ENCODE results near the gene USP48. TPM values are rescaled to one million over a fixed set of nuclear protein-coding genes. Genes with fewer than 3 reads are reported as not detected.

The USP48 gene
- total and polyA plus RNA-seq, 2 of the 4 experiments (the other 2 are of a cell fraction) = 24.7 to 25.0 TPM

DNA sequence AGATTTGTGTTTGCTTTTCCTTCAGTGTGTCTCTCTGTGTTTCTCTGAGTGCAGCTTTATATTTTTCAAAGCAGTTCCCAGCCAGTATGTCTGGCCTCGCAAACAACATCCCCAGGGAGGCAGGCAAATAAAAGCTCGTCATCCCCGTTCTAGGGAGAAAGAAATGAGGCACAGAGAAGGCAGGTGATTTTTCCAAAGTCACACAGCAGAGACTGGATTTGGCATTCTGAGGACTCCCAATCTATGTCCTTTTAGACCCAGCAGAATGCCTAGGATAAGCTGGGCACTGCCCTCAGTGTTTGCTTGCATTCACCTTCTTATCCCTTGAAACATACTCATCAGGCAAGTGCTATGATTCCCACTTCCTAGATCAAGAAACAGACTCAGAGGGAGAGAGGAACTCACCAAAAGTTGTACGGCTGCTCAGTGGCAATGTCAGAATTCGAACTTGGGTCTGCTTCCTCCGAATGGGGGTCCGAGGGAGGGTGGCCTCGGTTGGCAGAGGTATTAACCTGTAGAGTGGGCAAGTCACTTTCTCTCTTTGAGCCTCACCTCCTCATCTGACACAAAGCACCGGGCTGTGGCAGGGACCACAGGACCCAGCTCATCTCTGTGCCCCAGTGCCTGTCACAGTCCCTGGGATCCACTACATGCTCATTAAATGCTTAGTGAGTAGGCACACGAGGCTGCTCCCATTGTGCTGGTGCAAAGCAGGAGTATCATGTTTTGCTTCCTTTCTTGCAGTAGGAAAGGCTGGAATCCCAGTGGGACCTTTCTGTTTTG is 118.0 kb downstream of the USP48 start:
- Histone ChIP-seq H4K20me1 (ENCODE audit: insufficient read depth, low read length) (peaks cover 9% of the 10 kb centered on the region; the same call in 1 of the 2 replicates), H4K91ac (ENCODE audit: insufficient read depth, low read depth, low read length) (no peak overlapping the region), H3K23ac (ENCODE audit: low read depth, low read length) (no peak overlapping the region), H3K18ac (ENCODE audit: low read depth, low read length) (no peak overlapping the region), H3K4ac (ENCODE audit: low read depth, low read length) (no peak overlapping the region), H4K8ac (ENCODE audit: low read depth in 2 of 2, low read length in 2 of 2) (no peak overlapping the region), H3K36me3 (ENCODE audit: control insufficient read depth, insufficient read depth, low read length) (no peaks in the 10 kb centered on the region), H3K27me3 (ENCODE audit: control insufficient read depth, insufficient read depth, low read length) (peaks cover 92% of the 10 kb centered on the region), H3K9ac (ENCODE audit: low read depth, low read length) (no peak overlapping the region), H2BK5ac (ENCODE audit: low read depth, low read length, poor library complexity, severe bottlenecking) (no peak overlapping the region), H3K56ac (ENCODE audit: extremely low read depth, insufficient read depth, low read length) (no peak overlapping the region), H2BK20ac (ENCODE audit: low read depth, low read length) (no peak overlapping the region), H2AFZ (replicated peaks; ENCODE audit: low read length, poor library complexity) (no peak overlapping the region), H3K4me3 (ENCODE audit: insufficient read depth, low read depth, low read length) (no peak overlapping the region), H2BK120ac (ENCODE audit: low read depth, low read length) (no peak overlapping the region), H3K14ac (replicated peaks; ENCODE audit: low read depth, low read length) (no peak overlapping the region), H3K79me1 (ENCODE audit: low read depth in 1 of 2, low read length in 2 of 2) (no peaks in the 10 kb centered on the region), H3K4me1 (ENCODE audit: control insufficient read depth, insufficient read depth, low read length) (no peaks in the 10 kb centered on the region), H3K9me1 (ENCODE audit: insufficient read depth, low read length) (no peaks in the 10 kb centered on the region; the same call in 1 of the 2 replicates), H3K9me3 (ENCODE audit: control insufficient read depth, insufficient read depth, low read length) (no peaks in the 10 kb centered on the region), H3K4me2 (ENCODE audit: low read depth, low read length) (no peak overlapping the region), H2AK5ac (ENCODE audit: low read depth, low read length) (no peak overlapping the region), H4K5ac (ENCODE audit: low read depth, low read length) (no peak overlapping the region), H2BK15ac (ENCODE audit: low read depth, low read length) (no peak overlapping the region), H3K27ac (ENCODE audit: insufficient read depth, low read length) (no peak overlapping the region), H2AK9ac (replicated peaks; ENCODE audit: low read depth, low read length, poor library complexity) (no peak overlapping the region)
- intact Hi-C loops (cut with micrococcal nuclease) = no loop called here
- dilution Hi-C loops (cut with HindIII; ENCODE audit: low sequenced_read_pairs, unreplicated experiment) = no loop called here
- no CpG with 5 or more reads among the region's 10 CpGs for WGBS, 2 experiments (ENCODE audit: extremely low coverage in 2 of 2, insufficient read length in 1 of 2)
- BruUV-seq (replicated peaks) = no TSS peak
- TF ChIP-seq BHLHE40 (IDR thresholded peaks at IDR 0.05; ENCODE audit: low read depth, low read length) (no peak), RFX5 (IDR thresholded peaks at IDR 0.05; ENCODE audit: low read depth, low read length) (no peak), MXI1 (IDR thresholded peaks at IDR 0.05; ENCODE audit: borderline replicate concordance, low read depth, low read length) (no peak), MAFK (IDR thresholded peaks at IDR 0.05; ENCODE audit: low read depth, low read length) (no peak), FOS (IDR thresholded peaks at IDR 0.05; ENCODE audit: low read depth, low read length) (no peak), RAD21 (IDR thresholded peaks at IDR 0.05; ENCODE audit: low read length) (no peak), CEBPB (IDR thresholded peaks at IDR 0.05; ENCODE audit: low read depth, low read length) (no peak), CHD1 (IDR thresholded peaks at IDR 0.05; ENCODE audit: low read depth, low read length) (no peak)
- TF ChIP-seq, protein P1, sequence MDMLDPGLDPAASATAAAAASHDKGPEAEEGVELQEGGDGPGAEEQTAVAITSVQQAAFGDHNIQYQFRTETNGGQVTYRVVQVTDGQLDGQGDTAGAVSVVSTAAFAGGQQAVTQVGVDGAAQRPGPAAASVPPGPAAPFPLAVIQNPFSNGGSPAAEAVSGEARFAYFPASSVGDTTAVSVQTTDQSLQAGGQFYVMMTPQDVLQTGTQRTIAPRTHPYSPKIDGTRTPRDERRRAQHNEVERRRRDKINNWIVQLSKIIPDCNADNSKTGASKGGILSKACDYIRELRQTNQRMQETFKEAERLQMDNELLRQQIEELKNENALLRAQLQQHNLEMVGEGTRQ (IDR thresholded peaks at IDR 0.05; ENCODE audit: low read depth, low read length) = no peak
- in situ Hi-C loops (cut with MboI; ENCODE audit: low sequenced_read_pairs) = no loop called here
- ChIA-PET CTCF (interaction anchor here (0.5 kb wide), 1 partner anchor 119 kb away, joined by 3 read pairs; no protein-coding TSS in a partner anchor), POLR2A (ENCODE audit: unreplicated experiment) (no interaction called here)
- DNase-seq = no peak
- ATAC-seq (ENCODE audit: low read depth) = no peak

Measured in IMR-90 (cell line).